GM10266 (cell line): Measurements from ENCODE around the gene SLC35A1.
A peak's percentile ranks its signal among the peaks of the same experiment; 100 is the strongest.

ENCODE experiments used
- DNase-seq: peaks from one replicate; pipeline ENCODE4 v3.0.0; 2012; ENCODE audit errors: extremely low spot score
- CTCF ChIP-seq: IDR thresholded peaks from 2 replicates; pipeline ENCODE4 v1.5.1; 2012; ENCODE audit warnings: mild to moderate bottlenecking, low read depth; ENCODE audit not compliant: control insufficient read depth, insufficient read depth; ENCODE audit errors: missing control alignments

Gene SLC35A1

DNA sequence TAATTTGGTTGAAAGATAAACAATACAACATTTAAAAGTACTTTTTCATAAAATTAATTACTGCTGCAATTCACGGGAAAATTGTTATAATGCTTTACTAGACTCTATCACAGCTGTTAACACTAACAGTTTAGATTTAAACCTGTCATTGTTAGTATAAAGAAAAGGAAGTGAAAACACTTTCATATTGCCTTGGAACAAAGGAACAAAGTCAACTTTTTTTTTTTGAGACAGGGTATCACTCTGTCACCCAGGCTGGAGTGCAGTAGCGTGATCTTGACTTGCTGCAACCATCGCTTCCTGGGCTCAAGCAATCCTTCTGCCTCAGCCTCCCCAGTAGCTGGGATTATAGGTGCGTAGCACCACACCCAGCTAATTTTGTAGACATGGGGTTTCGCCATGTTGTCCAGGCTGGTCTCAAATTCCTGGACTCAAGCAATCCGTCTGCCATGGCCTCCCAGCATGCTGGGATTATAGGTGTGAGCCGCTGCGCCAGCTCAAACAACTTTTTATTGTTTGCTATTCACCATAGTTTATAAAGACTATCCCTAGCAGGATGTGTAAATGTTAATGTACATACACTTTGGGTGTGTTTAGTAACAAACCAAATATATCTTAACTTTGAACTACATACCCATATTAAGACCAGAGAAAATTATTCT is 22.1 kb downstream of the SLC35A1 start:
- DNase-seq = peak; percentile 22
- TF ChIP-seq CTCF = no peak

- TF ChIP-seq CTCF = no peak
Observed at GRCh38 chr6:87498048-87498447, 25.3 kb downstream of the SLC35A1 start.

DNA sequence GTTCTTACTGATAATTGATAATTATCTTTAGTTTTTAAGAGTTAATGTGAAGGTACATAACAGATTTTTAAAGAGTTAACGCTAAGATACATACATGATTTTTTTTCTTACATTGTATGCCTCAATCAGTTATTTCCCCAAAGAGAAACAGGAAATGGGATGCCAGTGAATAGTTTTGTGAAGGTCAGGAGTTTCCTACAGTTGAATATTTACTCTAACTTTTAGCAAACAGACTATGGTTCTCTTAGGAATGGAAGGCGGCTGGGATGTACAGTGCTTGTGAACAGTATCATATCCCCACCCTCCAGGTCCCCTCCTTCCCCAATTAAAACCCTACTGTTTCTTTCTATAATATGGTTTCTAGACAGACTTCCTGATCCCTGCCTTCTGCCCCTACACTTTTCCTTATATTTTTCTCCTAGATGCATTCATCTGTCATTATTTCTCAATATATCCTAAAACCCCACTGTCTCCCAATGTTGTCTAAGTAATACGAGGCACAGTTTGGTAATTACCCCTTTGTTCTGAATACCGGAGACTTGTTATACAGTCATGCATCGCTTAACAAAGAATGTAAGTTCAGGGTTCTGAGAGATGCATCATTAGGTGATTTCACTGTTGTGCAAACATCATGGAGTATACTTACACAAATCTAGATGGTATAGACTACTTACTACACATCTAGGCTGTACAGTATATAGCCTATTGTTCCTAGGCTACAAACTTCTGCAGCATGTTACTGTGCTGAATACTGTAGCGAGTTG is 29.2 kb downstream of the SLC35A1 start:
- no peak for DNase-seq
- no peak for TF ChIP-seq CTCF

More at GRCh38 chr6:87498048-87498447, 25.3 kb downstream of the SLC35A1 start:
- DNase-seq = no peak

- no peak for DNase-seq
- TF ChIP-seq CTCF = no peak
Observed at GRCh38 chr6:87504441-87504840, 31.7 kb downstream of the SLC35A1 start.

DNA sequence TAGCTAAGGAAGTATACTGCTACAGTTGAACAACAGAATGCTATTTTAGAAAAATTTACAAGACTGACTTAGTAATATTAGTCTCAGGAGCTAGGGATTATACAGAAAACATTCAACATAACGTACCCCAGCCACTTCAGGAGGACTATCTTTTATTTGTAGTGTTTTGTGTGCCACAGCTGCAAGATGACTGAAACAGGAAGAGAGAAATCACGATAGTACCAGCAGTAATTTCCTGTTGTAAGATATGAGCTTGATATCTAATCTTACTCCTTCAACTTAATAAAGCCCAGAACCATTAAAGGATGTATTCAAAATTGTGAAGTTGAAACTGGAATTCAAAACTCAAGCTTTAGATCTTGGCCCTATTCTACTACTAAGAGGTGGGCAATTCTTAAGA is 42.1 kb downstream of the SLC35A1 start:
- no peak for TF ChIP-seq CTCF
- no peak for DNase-seq

DNA sequence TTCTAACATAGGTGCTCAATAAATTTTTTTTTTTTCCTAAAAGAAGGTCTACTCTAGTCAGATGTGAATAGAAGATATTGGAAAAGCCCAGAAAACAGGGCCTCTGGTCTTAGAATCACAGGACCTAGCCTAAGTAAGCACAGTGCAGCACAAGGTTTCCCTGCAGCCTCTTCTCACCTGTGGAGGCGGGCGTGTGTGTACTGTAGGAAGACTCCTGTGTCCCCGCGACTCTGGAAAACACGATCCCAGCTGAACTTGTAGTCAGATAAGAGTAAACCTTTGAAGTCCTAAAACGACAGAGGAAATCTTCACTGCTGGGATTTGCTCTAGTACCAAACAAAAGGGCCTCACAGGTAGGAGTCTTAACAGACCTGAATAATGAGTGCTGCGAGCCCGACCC is 45.7 kb downstream of the SLC35A1 start:
- no peak for TF ChIP-seq CTCF
- no peak for DNase-seq

DNA sequence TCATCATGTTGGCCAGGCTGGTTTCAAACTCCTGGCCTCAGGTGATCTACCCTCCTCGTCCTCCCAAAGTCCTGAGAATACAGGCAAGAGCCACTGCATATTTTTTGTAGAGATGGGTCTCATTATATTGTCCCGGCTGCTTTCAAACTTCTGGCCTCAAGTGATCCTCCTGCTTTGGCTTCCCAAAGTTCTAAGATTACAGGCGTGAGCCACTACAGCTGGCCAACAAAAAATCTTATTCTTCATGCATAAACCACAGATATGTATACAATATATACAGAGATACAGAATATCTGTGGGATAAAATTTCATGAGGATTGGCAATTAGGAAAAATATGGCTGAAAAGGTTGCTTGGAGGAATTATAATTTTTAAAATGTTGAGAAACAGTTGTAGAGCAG is 49.9 kb downstream of the SLC35A1 start:
- DNase-seq = no peak
- no peak for TF ChIP-seq CTCF
